Thoracic aorta (tissue), 2 donors: ENCODE results near the gene MADD. TPM values are rescaled to one million over a fixed set of nuclear protein-coding genes. Genes with fewer than 3 reads are reported as not detected.

Experiments
- ATAC-seq: fragments of 150-250 bp; one replicate; pipeline ENCODE4 v1.8.0; 2017; ENCODE audit warnings: low read depth; ENCODE audit not compliant: insufficient number of reproducible peaks, low FRiP score
- DNase-seq: peaks from one replicate; pipeline ENCODE4 v3.0.0-alpha.2; 2020; ENCODE audit warnings: low spot score
- H3K27ac ChIP-seq, 2 donors: fragments of 200-600 bp; sonication (generic); 1 replicate in 1 of 2; 2 replicates in 1 of 2; pipeline ENCODE4 v1.5.1; 2016; ENCODE audit warnings: mild to moderate bottlenecking in 2 of 2, moderate library complexity in 2 of 2
- H3K27me3 ChIP-seq: fragments of 200-600 bp; sonication (generic); replicated peaks from 2 replicates; pipeline ENCODE4 v1.6.0; 2016; ENCODE audit warnings: mild to moderate bottlenecking; ENCODE audit not compliant: insufficient read depth
- H3K36me3 ChIP-seq: fragments of 200-600 bp; sonication (generic); one replicate; pipeline ENCODE4 v1.5.1; 2016
- H3K4me1 ChIP-seq, 2 donors: fragments of 200-600 bp; sonication (generic); 1 replicate in 1 of 2; 2 replicates in 1 of 2; pipeline versions ENCODE4 v1.5.1 to v1.6.0; 2016; ENCODE audit warnings: low read depth in 2 of 2, mild to moderate bottlenecking in 1 of 2; ENCODE audit not compliant: control insufficient read depth in 1 of 2
- H3K4me3 ChIP-seq: fragments of 200-600 bp; sonication (generic); 2 replicates; pipeline ENCODE4 v1.5.1; 2016; ENCODE audit warnings: mild to moderate bottlenecking
- H3K9me3 ChIP-seq: fragments of 200-600 bp; sonication (generic); 2 replicates; pipeline ENCODE4 v1.5.1; 2016
- CTCF ChIP-seq: fragments of 200-600 bp; sonication (generic); IDR thresholded peaks from one replicate; pipeline ENCODE4 v1.5.1; 2019; ENCODE audit warnings: antibody characterized with exemption
- total RNA-seq, 2 donors: library from RNA; depleted of rRNA; stranded (reverse); fragments of >200 nt; gene quantifications; one replicate each; pipeline versions ENCODE4 v1.1.0 to v1.2.3, GENCODE V29; 2016

MADD gene
- total RNA-seq, 2 donors from 2014 or later: 58.9 to 74.3 TPM

DNA sequence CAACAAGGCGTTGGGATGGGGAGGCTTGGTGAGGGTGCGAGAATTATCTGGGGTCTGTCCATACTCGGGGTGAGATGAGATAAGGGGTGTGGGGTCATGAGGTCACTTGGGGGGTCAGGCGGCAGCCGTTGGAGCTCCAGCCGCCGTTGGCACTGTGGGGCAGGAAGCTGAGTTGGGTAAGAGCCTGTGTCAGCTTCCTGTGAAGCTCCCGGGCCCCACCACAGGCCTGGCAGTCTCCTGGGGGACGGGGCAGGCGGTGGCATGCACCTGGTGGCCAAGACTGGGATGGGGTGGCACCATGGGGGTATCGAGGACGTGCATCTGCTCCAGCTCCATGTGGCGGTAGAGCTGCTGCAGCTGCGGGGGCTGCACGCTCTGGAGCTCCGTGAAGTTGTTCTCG is 89.7 kb downstream of the MADD start:
- H3K4me3 ChIP-seq: no peak overlapping the region
- no peaks in the 10 kb centered on the region for H3K27me3 ChIP-seq
- TF ChIP-seq CTCF: no peak
- H3K9me3 ChIP-seq: no peaks in the 10 kb centered on the region
- no peak overlapping the region for H3K27ac ChIP-seq
- H3K36me3 ChIP-seq: no peaks in the 10 kb centered on the region
- no peak for DNase-seq
- peaks cover 0 to 5% of the 10 kb centered on the region in 2 donors for H3K4me1 ChIP-seq
- no peak for ATAC-seq

DNA sequence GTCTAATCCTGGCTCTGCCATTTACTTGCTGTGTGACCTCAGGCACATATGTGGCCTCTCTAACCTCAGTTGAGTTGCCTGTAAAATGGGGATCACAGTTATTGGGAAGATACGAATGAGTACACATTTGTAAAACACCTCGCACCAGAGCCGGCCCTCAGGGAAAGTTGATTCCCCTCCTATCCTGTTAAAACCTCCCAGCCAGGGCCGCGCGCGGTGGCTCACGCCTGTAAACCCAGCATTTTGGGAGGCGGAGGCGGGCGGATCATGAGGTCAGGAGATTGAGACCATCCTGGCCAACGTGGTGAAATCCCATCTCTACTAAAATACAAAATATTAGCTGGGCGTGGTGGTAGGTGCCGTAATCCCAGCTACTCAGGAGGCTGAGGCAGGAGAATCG is 90.4 kb downstream of the MADD start:
- no peak for DNase-seq

DNA sequence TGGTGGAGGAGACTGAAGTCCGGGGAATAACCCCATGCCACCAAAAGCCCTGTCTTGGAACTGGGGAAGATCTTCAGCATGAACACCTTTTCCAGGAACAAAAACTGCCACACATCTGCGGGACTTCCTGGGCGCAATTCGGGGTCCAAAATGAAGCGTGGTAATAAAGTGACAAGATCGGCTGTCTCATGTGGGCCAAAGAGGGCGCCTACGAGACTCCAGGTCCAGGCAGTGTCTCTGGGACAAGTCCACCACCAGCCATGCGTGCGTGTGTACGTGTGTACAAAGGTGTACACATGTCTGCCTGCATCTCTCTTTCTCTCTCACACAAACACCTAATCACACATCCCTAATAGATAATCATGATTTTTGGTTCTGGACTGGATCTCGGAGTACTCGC is 91.5 kb downstream of the MADD start:
- no peak for TF ChIP-seq CTCF
- DNase-seq (no peak), ATAC-seq (no peak)
- Histone ChIP-seq H3K27me3 (no peaks in the 10 kb centered on the region), H3K4me3 (no peak overlapping the region), H3K27ac (no peak overlapping the region), H3K36me3 (no peaks in the 10 kb centered on the region), H3K9me3 (no peaks in the 10 kb centered on the region), H3K4me1 (no peaks in the 10 kb centered on the region)

More for the DNA sequence above, 90.4 kb downstream of the MADD start:
- ATAC-seq: no peak
- no peak for TF ChIP-seq CTCF
- Histone ChIP-seq H3K27ac (no peak overlapping the region), H3K27me3 (no peaks in the 10 kb centered on the region), H3K36me3 (no peaks in the 10 kb centered on the region), H3K9me3 (no peaks in the 10 kb centered on the region), H3K4me3 (no peak overlapping the region), H3K4me1 (peaks cover 0 to 2% of the 10 kb centered on the region in 2 donors)

DNA sequence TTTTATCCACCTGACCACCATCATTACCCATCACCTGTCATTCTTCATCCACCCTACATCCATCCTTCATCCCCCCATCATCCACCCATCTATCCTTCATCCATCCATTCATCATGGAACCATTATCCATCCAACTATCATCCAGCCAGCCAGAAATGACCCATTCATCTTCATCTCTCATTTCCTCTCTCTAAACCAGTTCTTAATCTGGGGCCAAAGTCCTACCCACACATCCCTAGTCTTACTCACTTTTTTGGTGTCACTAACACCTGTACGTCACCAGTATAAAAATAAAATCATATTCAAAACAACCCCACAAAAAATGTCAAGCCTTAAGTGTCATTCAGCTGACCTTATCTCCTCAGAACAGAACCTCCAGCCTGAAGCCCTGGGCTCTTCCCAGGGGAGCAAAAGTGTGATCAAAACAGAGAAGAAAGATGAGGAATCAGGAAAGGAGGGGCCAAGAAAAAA is 96.1 kb downstream of the MADD start:
- Histone ChIP-seq H3K9me3 (no peaks in the 10 kb centered on the region), H3K27ac (no peak overlapping the region), H3K4me3 (no peak overlapping the region), H3K36me3 (no peaks in the 10 kb centered on the region), H3K4me1 (no peaks in the 10 kb centered on the region), H3K27me3 (no peaks in the 10 kb centered on the region)
- TF ChIP-seq CTCF: no peak
- no peak for DNase-seq
- no peak for ATAC-seq

DNA sequence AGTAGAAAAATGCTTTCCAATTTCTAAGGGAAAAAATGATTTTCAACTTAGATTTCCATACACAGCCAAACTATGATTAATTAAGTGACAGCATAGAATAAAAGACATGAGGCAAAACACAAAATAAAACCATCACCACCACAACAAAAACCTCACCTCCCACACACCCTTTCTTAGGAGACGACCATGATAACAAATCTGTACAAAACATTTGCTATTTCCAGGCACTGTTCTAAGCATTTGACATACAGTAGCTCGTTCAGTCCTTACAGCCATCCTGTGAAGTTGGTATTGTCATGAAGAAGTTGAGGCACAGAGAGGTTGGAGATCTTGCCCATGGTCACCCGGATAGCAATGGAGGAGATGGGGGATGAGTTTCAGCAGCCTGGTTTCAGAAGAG is 99.7 kb downstream of the MADD start:
- TF ChIP-seq CTCF: no peak
- ATAC-seq (no peak), DNase-seq (no peak)
- H3K27me3 ChIP-seq: no peaks in the 10 kb centered on the region
- no peaks in the 10 kb centered on the region for H3K36me3 ChIP-seq
- H3K9me3 ChIP-seq: no peaks in the 10 kb centered on the region
- H3K27ac ChIP-seq: no peak overlapping the region
- no peaks in the 10 kb centered on the region for H3K4me1 ChIP-seq
- H3K4me3 ChIP-seq: no peak overlapping the region
